Osteoblast (primary cell): ENCODE results near the gene ELN. TPM values are rescaled to one million over a fixed set of nuclear protein-coding genes. Genes with fewer than 3 reads are reported as not detected.

Experiments used
- DNase-seq: peaks from one replicate; pipeline ENCODE4 v3.0.0; 2011; ENCODE audit warnings: low spot score, mixed read lengths; ENCODE audit not compliant: insufficient read length; ENCODE audit errors: missing footprints
- H2AFZ ChIP-seq: 2 replicates; pipeline ENCODE4 v1.6.0; 2011; ENCODE audit warnings: mild to moderate bottlenecking, low read length
- H3K27ac ChIP-seq: 2 replicates; pipeline ENCODE4 v1.5.1; 2011; ENCODE audit warnings: mild to moderate bottlenecking, low read depth, low read length, moderate library complexity
- H3K27me3 ChIP-seq: 2 replicates; pipeline ENCODE4 v1.6.0; 2012; ENCODE audit warnings: mild to moderate bottlenecking, control low read depth, inconsistent platforms, low read length, moderate library complexity; ENCODE audit not compliant: insufficient read depth
- H3K36me3 ChIP-seq: 2 replicates; pipeline ENCODE4 v1.5.1; 2011; ENCODE audit warnings: mild to moderate bottlenecking, low read length, control low read depth, moderate library complexity; ENCODE audit not compliant: insufficient read depth
- H3K4me1 ChIP-seq: 2 replicates; pipeline ENCODE4 v1.5.1; 2011; ENCODE audit warnings: mild to moderate bottlenecking, low read length, control low read depth, moderate library complexity; ENCODE audit not compliant: insufficient read depth
- H3K4me2 ChIP-seq: 2 replicates; pipeline ENCODE4 v1.6.0; 2011; ENCODE audit warnings: mild to moderate bottlenecking, low read length; ENCODE audit not compliant: insufficient read depth
- H3K4me3 ChIP-seq: fragments of 200-600 bp; sonication (generic); 3 replicates; pipeline ENCODE4 v1.5.1; 2012; ENCODE audit warnings: mild to moderate bottlenecking, low read length, inconsistent platforms; ENCODE audit not compliant: insufficient read depth
- H3K79me2 ChIP-seq: 2 replicates; pipeline ENCODE4 v1.6.0; 2012; ENCODE audit warnings: mild to moderate bottlenecking, low read length, control low read depth, inconsistent platforms; ENCODE audit not compliant: insufficient read depth
- H3K9me3 ChIP-seq: 2 replicates; pipeline ENCODE4 v1.5.1; 2011; ENCODE audit warnings: low read depth, low read length, control low read depth
- H4K20me1 ChIP-seq: 2 replicates; pipeline ENCODE4 v1.6.0; 2012; ENCODE audit warnings: mild to moderate bottlenecking, low read length, control low read depth; ENCODE audit not compliant: insufficient read depth
- total RNA-seq: library from RNA; depleted of rRNA; stranded (reverse); fragments of >200 nt; gene quantifications from 2 replicates; pipeline ENCODE4 v1.2.3, GENCODE V29; 2012
- TF ChIP-seq, protein P1 (sequence below): IDR thresholded peaks from 2 replicates; pipeline ENCODE4 v1.5.1; 2011; ENCODE audit warnings: mild to moderate bottlenecking, low read depth, low read length, moderate library complexity; ENCODE audit errors: extremely low read depth

Gene ELN
- total RNA-seq, 1 donor: 69.1 TPM

DNA sequence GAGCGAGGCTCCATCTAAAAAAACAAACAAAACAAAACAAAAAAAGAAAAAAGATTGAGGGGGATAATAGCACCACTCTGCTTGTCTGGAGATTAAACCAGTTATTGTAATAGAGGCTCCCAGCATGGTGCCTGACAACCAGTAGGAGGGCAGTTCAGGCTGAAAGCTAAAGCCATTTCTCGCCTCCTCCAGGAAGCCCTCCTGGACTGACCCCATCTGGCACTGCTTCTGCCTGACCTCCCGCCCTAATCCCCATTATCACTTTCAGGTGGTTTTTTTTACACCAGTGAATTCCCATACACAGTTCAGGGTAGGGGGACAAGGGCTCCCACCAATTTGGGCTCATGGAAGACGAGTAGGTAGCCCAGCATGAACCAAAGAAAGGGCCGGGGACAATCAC lies 8.8 kb upstream of the ELN start:
- TF ChIP-seq, protein P1, sequence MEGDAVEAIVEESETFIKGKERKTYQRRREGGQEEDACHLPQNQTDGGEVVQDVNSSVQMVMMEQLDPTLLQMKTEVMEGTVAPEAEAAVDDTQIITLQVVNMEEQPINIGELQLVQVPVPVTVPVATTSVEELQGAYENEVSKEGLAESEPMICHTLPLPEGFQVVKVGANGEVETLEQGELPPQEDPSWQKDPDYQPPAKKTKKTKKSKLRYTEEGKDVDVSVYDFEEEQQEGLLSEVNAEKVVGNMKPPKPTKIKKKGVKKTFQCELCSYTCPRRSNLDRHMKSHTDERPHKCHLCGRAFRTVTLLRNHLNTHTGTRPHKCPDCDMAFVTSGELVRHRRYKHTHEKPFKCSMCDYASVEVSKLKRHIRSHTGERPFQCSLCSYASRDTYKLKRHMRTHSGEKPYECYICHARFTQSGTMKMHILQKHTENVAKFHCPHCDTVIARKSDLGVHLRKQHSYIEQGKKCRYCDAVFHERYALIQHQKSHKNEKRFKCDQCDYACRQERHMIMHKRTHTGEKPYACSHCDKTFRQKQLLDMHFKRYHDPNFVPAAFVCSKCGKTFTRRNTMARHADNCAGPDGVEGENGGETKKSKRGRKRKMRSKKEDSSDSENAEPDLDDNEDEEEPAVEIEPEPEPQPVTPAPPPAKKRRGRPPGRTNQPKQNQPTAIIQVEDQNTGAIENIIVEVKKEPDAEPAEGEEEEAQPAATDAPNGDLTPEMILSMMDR: no peak

DNA sequence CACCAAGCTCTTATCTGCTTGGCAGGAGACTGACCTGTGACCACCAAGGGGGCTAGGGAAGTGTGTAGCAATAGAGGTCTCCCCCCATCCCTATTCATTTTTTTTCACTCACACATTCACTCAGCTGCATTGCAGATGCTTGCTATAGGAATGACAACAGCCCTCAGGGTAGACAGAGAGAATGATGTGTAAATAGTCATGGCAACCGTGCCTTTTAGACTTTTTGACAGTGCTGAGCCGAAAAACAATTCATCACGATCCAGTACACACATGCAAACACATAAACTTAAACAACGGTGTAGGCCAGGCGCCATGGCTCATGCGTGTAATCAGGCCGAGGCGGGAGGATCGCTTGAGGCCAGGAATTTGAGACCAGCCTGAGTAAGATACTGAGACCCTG lies 7.6 kb upstream of the ELN start:
- Histone ChIP-seq H3K27ac (no peak overlapping the region), H4K20me1 (no peaks in the 10 kb centered on the region), H3K27me3 (no peaks in the 10 kb centered on the region), H3K4me1 (peaks cover 16% of the 10 kb centered on the region), H3K4me2 (no peak overlapping the region), H2AFZ (no peak overlapping the region), H3K36me3 (no peaks in the 10 kb centered on the region), H3K9me3 (no peaks in the 10 kb centered on the region), H3K4me3 (no peak overlapping the region), H3K79me2 (no peaks in the 10 kb centered on the region)
- DNase-seq: no peak
- TF ChIP-seq, protein P1: no peak

More for the DNA sequence above, 8.8 kb upstream of the ELN start:
- DNase-seq: no peak
- Histone ChIP-seq H3K36me3 (no peaks in the 10 kb centered on the region), H3K4me2 (no peak overlapping the region), H3K4me3 (no peak overlapping the region), H3K4me1 (peaks cover 16% of the 10 kb centered on the region), H3K27ac (no peak overlapping the region), H2AFZ (no peak overlapping the region), H3K27me3 (no peaks in the 10 kb centered on the region), H4K20me1 (no peaks in the 10 kb centered on the region), H3K79me2 (no peaks in the 10 kb centered on the region), H3K9me3 (no peaks in the 10 kb centered on the region)

DNA sequence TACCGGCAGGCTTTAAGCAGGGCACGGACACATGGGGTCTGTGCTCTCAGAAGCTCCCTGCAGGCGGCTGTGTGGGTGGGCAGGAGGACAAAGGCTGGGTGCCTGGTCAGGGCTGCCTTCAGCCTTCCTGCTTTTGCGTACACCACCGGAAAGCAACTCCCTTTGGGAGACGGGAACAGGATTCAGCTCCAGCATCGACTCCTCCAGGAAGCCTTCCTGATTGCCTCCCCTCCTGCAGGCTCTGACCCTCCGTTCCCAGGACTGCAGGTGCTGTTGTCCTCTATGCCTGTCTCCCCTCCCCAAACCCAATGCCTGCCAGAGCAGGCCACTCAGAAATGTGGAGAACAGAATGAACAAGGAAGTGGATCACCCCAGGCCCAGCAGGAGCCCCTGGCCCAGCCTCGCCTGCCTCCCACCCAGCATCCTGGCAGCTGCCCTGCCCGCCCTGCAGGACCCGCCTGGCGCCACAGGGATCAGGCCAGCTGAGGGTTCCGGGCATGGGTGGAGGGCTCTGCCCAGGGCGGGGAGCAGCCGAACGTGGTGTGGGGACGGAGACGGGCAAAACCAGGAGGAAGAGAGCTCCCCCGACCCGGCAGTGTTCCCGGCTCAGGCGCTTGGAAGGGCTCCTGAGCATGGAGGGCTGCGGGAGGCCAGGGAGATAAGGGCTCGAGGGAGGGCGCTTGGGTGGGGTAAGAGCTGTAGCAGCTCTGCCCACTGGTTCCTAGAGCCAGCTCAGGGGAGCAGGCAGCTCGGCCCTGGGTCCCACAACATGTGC lies 6.2 kb upstream of the ELN start:
- no peak overlapping the region for H3K4me2 ChIP-seq
- no peaks in the 10 kb centered on the region for H3K79me2 ChIP-seq
- TF ChIP-seq, protein P1: no peak
- DNase-seq: no peak
- H3K36me3 ChIP-seq: no peaks in the 10 kb centered on the region
- H3K4me3 ChIP-seq: no peak overlapping the region
- no peaks in the 10 kb centered on the region for H4K20me1 ChIP-seq
- H3K4me1 ChIP-seq: peaks cover 16% of the 10 kb centered on the region
- H2AFZ ChIP-seq: no peak overlapping the region
- H3K9me3 ChIP-seq: no peaks in the 10 kb centered on the region
- H3K27ac ChIP-seq: no peak overlapping the region
- peaks cover 6% of the 10 kb centered on the region for H3K27me3 ChIP-seq

DNA sequence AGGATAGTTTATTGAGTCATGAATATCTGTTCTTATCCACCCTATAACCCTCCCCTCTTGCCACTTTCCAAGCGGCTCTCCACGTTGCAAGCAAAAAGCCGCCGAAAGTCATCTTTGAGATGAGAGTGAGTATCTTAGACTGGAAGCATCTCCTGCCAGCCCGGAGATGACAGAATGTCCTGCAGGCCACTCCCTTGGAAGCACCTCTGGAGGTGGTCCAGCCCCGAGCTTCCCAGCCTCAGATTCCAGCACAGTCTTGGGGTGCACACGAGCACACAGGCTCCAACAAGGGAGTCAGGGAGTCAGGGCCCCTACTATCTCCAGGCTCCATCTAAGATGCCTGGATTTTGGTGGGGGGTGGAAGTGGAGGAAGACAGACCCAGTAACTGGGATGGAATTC lies 5.5 kb upstream of the ELN start:
- H2AFZ ChIP-seq: peak overlapping the region; percentile 5
- no peak for DNase-seq
- no peak overlapping the region for H3K27ac ChIP-seq
- H3K9me3 ChIP-seq: no peaks in the 10 kb centered on the region
- peaks cover 16% of the 10 kb centered on the region for H3K4me1 ChIP-seq
- H3K4me3 ChIP-seq: no peak overlapping the region
- peaks cover 6% of the 10 kb centered on the region for H3K27me3 ChIP-seq
- no peaks in the 10 kb centered on the region for H3K79me2 ChIP-seq
- peak overlapping the region; percentile 70 for H3K4me2 ChIP-seq
- no peaks in the 10 kb centered on the region for H4K20me1 ChIP-seq
- no peaks in the 10 kb centered on the region for H3K36me3 ChIP-seq
- TF ChIP-seq, protein P1: no peak
